B cell (primary cell): ENCODE measurements around the gene LRRC40. TPM values are rescaled to one million over a fixed set of nuclear protein-coding genes. Genes with fewer than 3 reads are reported as not detected.

Experiments
- ATAC-seq: fragments of 200-7000 bp; cut with Tn5 transposase; one replicate; pipeline ENCODE4 v1.10.0; 2021; ENCODE audit warnings: low read depth, mild to moderate bottlenecking, moderate number of reproducible peaks, moderate library complexity
- CTCF ChIA-PET: fragments of 350-600 bp; sonication (Branson Sonifier 250); formaldehyde crosslinking; loops from one replicate; lab custom pipeline; 2021; ENCODE audit warnings: antibody characterized with exemption, inconsistent platforms; lab: Charles Lee
- POLR2A ChIA-PET: fragments of 350-600 bp; sonication (Branson Sonifier 250); formaldehyde crosslinking; loops from one replicate; lab custom pipeline; 2021; ENCODE audit warnings: antibody characterized with exemption; lab: Charles Lee
- DNase-seq: peaks from one replicate; pipeline ENCODE4 v3.0.0; 2013
- H2AFZ ChIP-seq: 2 replicates; pipeline ENCODE4 v1.6.1; 2012; ENCODE audit warnings: mild to moderate bottlenecking, low read depth, low read length; ENCODE audit not compliant: insufficient read depth, poor library complexity, severe bottlenecking
- H3K27ac ChIP-seq, 2 donors: 1 replicate in 1 of 2; 2 replicates in 1 of 2; pipeline ENCODE4 v1.5.1; 2012 to 2013; ENCODE audit warnings: low read length in 2 of 2, mild to moderate bottlenecking in 2 of 2, moderate library complexity in 1 of 2
- H3K27me3 ChIP-seq, 4 experiments: fragments of 200-600 bp in 1 of 4; sonication (generic) in 1 of 4; replicated peaks in 1 of 4; 1 replicate in 2 of 4; 2 replicates in 2 of 4; pipeline versions ENCODE4 v1.6.1 to v1.7.0; 2013 to 2016; ENCODE audit warnings: low read length in 3 of 4, mild to moderate bottlenecking in 2 of 4, mixed read lengths in 1 of 4, moderate library complexity in 1 of 4; ENCODE audit not compliant: insufficient read depth in 4 of 4, control insufficient read depth in 3 of 4; ENCODE audit errors: control extremely low read depth in 1 of 4
- H3K36me3 ChIP-seq, 2 experiments: replicated peaks in 1 of 2; 1 replicate in 1 of 2; 2 replicates in 1 of 2; pipeline versions ENCODE4 v1.6.1 to v1.7.1; 2013; ENCODE audit warnings: low read length in 1 of 2; ENCODE audit not compliant: insufficient read depth in 2 of 2, control insufficient read depth in 1 of 2; ENCODE audit errors: control extremely low read depth in 1 of 2, extremely low read depth in 1 of 2
- H3K4me1 ChIP-seq, 2 donors: fragments of 200-600 bp in 1 of 2; sonication (generic) in 1 of 2; 1 replicate in 1 of 2; 2 replicates in 1 of 2; pipeline versions ENCODE4 v1.5.1 to v1.6.1; 2013 to 2017; ENCODE audit warnings: low read length in 2 of 2; ENCODE audit not compliant: control insufficient read depth in 2 of 2, insufficient read depth in 2 of 2
- H3K4me2 ChIP-seq: replicated peaks from 2 replicates; pipeline ENCODE3; 2012; ENCODE audit warnings: mild to moderate bottlenecking, low read depth, low read length; ENCODE audit not compliant: poor library complexity, severe bottlenecking
- H3K4me3 ChIP-seq, 5 experiments: fragments of 200-600 bp in 1 of 5; sonication (generic) in 1 of 5; 1 replicate in 3 of 5; 2 replicates in 2 of 5; pipeline versions ENCODE4 v1.5.1 to v1.7.0; 2011 to 2016; ENCODE audit warnings: low read length in 4 of 5, mild to moderate bottlenecking in 4 of 5, low read depth in 2 of 5, control low read depth in 1 of 5, moderate library complexity in 1 of 5; ENCODE audit not compliant: insufficient read depth in 1 of 5; ENCODE audit errors: control extremely low read depth in 1 of 5, extremely low read depth in 1 of 5
- H3K79me2 ChIP-seq: fragments of 200-600 bp; sonication (generic); one replicate; pipeline ENCODE4 v1.6.0; 2016; ENCODE audit warnings: low read length; ENCODE audit not compliant: control insufficient read depth, insufficient read depth
- H3K9ac ChIP-seq: fragments of 200-600 bp; sonication (generic); 2 replicates; pipeline ENCODE4 v1.6.1; 2017; ENCODE audit warnings: mild to moderate bottlenecking, low read length, moderate library complexity
- H3K9me3 ChIP-seq, 3 donors: one replicate each; pipeline versions ENCODE4 v1.6.1 to v1.7.1; 2013; ENCODE audit warnings: low read length in 2 of 3; ENCODE audit not compliant: control insufficient read depth in 2 of 3, insufficient read depth in 1 of 3; ENCODE audit errors: control extremely low read depth in 1 of 3
- H4K20me1 ChIP-seq: 2 replicates; pipeline ENCODE4 v1.6.0; 2012; ENCODE audit warnings: mild to moderate bottlenecking, low read length; ENCODE audit not compliant: insufficient read depth, control insufficient read depth, poor library complexity, severe bottlenecking
- H3K27ac Mint-ChIP-seq: one replicate; pipeline ENCODE4 v1.8.0; 2021; ENCODE audit warnings: mixed read lengths
- H3K27me3 Mint-ChIP-seq: one replicate; pipeline ENCODE4 v1.8.0; 2021; ENCODE audit warnings: mixed read lengths
- H3K4me1 Mint-ChIP-seq: one replicate; pipeline ENCODE4 v1.8.0; 2021; ENCODE audit warnings: mixed read lengths
- H3K4me3 Mint-ChIP-seq: one replicate; pipeline ENCODE4 v1.8.0; 2021; ENCODE audit warnings: mixed read lengths
- H3K9me3 Mint-ChIP-seq: one replicate; pipeline ENCODE4 v1.8.0; 2022; ENCODE audit warnings: mixed read lengths; ENCODE audit not compliant: insufficient read depth
- CTCF ChIP-seq: fragments of 200-600 bp; IDR thresholded peaks from one replicate; pipeline ENCODE4 v1.8.0; 2022; ENCODE audit warnings: antibody characterized with exemption, mild to moderate bottlenecking
- EZH2 ChIP-seq: IDR thresholded peaks from 2 replicates; pipeline ENCODE4 v1.6.1; 2012; ENCODE audit warnings: borderline replicate concordance, low read depth, mild to moderate bottlenecking, moderate library complexity, low read length; ENCODE audit not compliant: insufficient read depth, poor library complexity, severe bottlenecking
- intact Hi-C: fragments of 100-400 bp; cut with micrococcal nuclease; formaldehyde crosslinking; loops from one replicate; pipeline ENCODE4 v1.10.0; 2022
- polyA plus RNA-seq: library from polyadenylated mRNA; depleted of rRNA; stranded (reverse); fragments of >200 nt; gene quantifications from 2 replicates; pipeline ENCODE4 v1.2.3, GENCODE V29; 2012
- total RNA-seq, 2 donors: library from RNA; stranded (reverse); fragments of 120-200 nt in 1 of 2; gene quantifications; 1 replicate in 1 of 2; 2 replicates in 1 of 2; pipeline versions ENCODE4 v1.2.3 to v1.2.4, GENCODE V29; 2013 to 2022

Gene LRRC40
- total and polyA plus RNA-seq, 2 donors (not counting 1 experiment from before 2014, with no cell fraction given) = 4.4 to 14.5 TPM

GRCh38 chr1:70247768-70248167, 42.4 kb upstream of the LRRC40 start:
- Mint-ChIP-seq H3K27me3 (no peaks in the 10 kb centered on the region), H3K27ac (no peak overlapping the region), H3K4me1 (no peaks in the 10 kb centered on the region), H3K4me3 (no peak overlapping the region), H3K9me3 (no peaks in the 10 kb centered on the region)
- H3K79me2 ChIP-seq = no peaks in the 10 kb centered on the region
- H3K9ac ChIP-seq = no peak overlapping the region
- no peak for TF ChIP-seq CTCF
- no peak for TF ChIP-seq EZH2
- no peaks in the 10 kb centered on the region for H3K27me3 ChIP-seq
- peaks cover 20% of the 10 kb centered on the region for H4K20me1 ChIP-seq
- no peak overlapping the region for H3K27ac ChIP-seq
- CTCF ChIA-PET = no interaction called here
- H3K4me3 ChIP-seq = no peak overlapping the region
- intact Hi-C loops = no loop called here
- no peak overlapping the region for H2AFZ ChIP-seq
- H3K4me2 ChIP-seq = no peak overlapping the region
- POLR2A ChIA-PET = no interaction called here
- H3K4me1 ChIP-seq = no peaks in the 10 kb centered on the region
- peaks cover 14 to 88% of the 10 kb centered on the region in 2 experiments for H3K36me3 ChIP-seq
- no peak for ATAC-seq
- no peaks in the 10 kb centered on the region for H3K9me3 ChIP-seq
- DNase-seq = no peak

GRCh38 chr1:70247122-70247521, 41.7 kb upstream of the LRRC40 start:
- Mint-ChIP-seq H3K4me1 (no peaks in the 10 kb centered on the region), H3K9me3 (no peaks in the 10 kb centered on the region), H3K27me3 (no peaks in the 10 kb centered on the region), H3K4me3 (no peak overlapping the region), H3K27ac (no peak overlapping the region)
- DNase-seq (no peak), ATAC-seq (no peak)
- Histone ChIP-seq H3K9me3 (no peaks in the 10 kb centered on the region), H3K27me3 (no peaks in the 10 kb centered on the region), H3K4me2 (no peak overlapping the region), H2AFZ (no peak overlapping the region), H3K4me1 (no peaks in the 10 kb centered on the region), H3K36me3 (peaks cover 17 to 94% of the 10 kb centered on the region in 2 experiments), H3K4me3 (no peak overlapping the region), H4K20me1 (peaks cover 26% of the 10 kb centered on the region), H3K9ac (no peak overlapping the region), H3K27ac (peak overlapping the region in 1 of 2 donors; percentile 13), H3K79me2 (no peaks in the 10 kb centered on the region)
- ChIA-PET POLR2A (no interaction called here), CTCF (no interaction called here)
- no peak for TF ChIP-seq CTCF
- TF ChIP-seq EZH2 = no peak
- intact Hi-C loops = no loop called here
